B cell (primary cell): ENCODE results near the gene AP5S1. TPM values are rescaled to one million over a fixed set of nuclear protein-coding genes. Genes with fewer than 3 reads are reported as not detected.

Experiments used
- ATAC-seq: fragments of 200-7000 bp; cut with Tn5 transposase; one replicate; pipeline ENCODE4 v1.10.0; 2021; ENCODE audit warnings: low read depth, mild to moderate bottlenecking, moderate number of reproducible peaks, moderate library complexity
- CTCF ChIA-PET: fragments of 350-600 bp; sonication (Branson Sonifier 250); formaldehyde crosslinking; loops from one replicate; lab custom pipeline; 2021; ENCODE audit warnings: antibody characterized with exemption, inconsistent platforms; lab: Charles Lee
- POLR2A ChIA-PET: fragments of 350-600 bp; sonication (Branson Sonifier 250); formaldehyde crosslinking; loops from one replicate; lab custom pipeline; 2021; ENCODE audit warnings: antibody characterized with exemption; lab: Charles Lee
- DNase-seq: peaks from one replicate; pipeline ENCODE4 v3.0.0; 2013
- H2AFZ ChIP-seq: 2 replicates; pipeline ENCODE4 v1.6.1; 2012; ENCODE audit warnings: mild to moderate bottlenecking, low read depth, low read length; ENCODE audit not compliant: insufficient read depth, poor library complexity, severe bottlenecking
- H3K27ac ChIP-seq, 2 donors: 1 replicate in 1 of 2; 2 replicates in 1 of 2; pipeline ENCODE4 v1.5.1; 2012 to 2013; ENCODE audit warnings: low read length in 2 of 2, mild to moderate bottlenecking in 2 of 2, moderate library complexity in 1 of 2
- H3K27me3 ChIP-seq, 4 experiments: fragments of 200-600 bp in 1 of 4; sonication (generic) in 1 of 4; replicated peaks in 1 of 4; 1 replicate in 2 of 4; 2 replicates in 2 of 4; pipeline versions ENCODE4 v1.6.1 to v1.7.0; 2013 to 2016; ENCODE audit warnings: low read length in 3 of 4, mild to moderate bottlenecking in 2 of 4, mixed read lengths in 1 of 4, moderate library complexity in 1 of 4; ENCODE audit not compliant: insufficient read depth in 4 of 4, control insufficient read depth in 3 of 4; ENCODE audit errors: control extremely low read depth in 1 of 4
- H3K36me3 ChIP-seq, 2 experiments: replicated peaks in 1 of 2; 1 replicate in 1 of 2; 2 replicates in 1 of 2; pipeline versions ENCODE4 v1.6.1 to v1.7.1; 2013; ENCODE audit warnings: low read length in 1 of 2; ENCODE audit not compliant: insufficient read depth in 2 of 2, control insufficient read depth in 1 of 2; ENCODE audit errors: control extremely low read depth in 1 of 2, extremely low read depth in 1 of 2
- H3K4me1 ChIP-seq, 2 donors: fragments of 200-600 bp in 1 of 2; sonication (generic) in 1 of 2; 1 replicate in 1 of 2; 2 replicates in 1 of 2; pipeline versions ENCODE4 v1.5.1 to v1.6.1; 2013 to 2017; ENCODE audit warnings: low read length in 2 of 2; ENCODE audit not compliant: control insufficient read depth in 2 of 2, insufficient read depth in 2 of 2
- H3K4me2 ChIP-seq: replicated peaks from 2 replicates; pipeline ENCODE3; 2012; ENCODE audit warnings: mild to moderate bottlenecking, low read depth, low read length; ENCODE audit not compliant: poor library complexity, severe bottlenecking
- H3K4me3 ChIP-seq, 5 experiments: fragments of 200-600 bp in 1 of 5; sonication (generic) in 1 of 5; 1 replicate in 3 of 5; 2 replicates in 2 of 5; pipeline versions ENCODE4 v1.5.1 to v1.7.0; 2011 to 2016; ENCODE audit warnings: low read length in 4 of 5, mild to moderate bottlenecking in 4 of 5, low read depth in 2 of 5, control low read depth in 1 of 5, moderate library complexity in 1 of 5; ENCODE audit not compliant: insufficient read depth in 1 of 5; ENCODE audit errors: control extremely low read depth in 1 of 5, extremely low read depth in 1 of 5
- H3K79me2 ChIP-seq: fragments of 200-600 bp; sonication (generic); one replicate; pipeline ENCODE4 v1.6.0; 2016; ENCODE audit warnings: low read length; ENCODE audit not compliant: control insufficient read depth, insufficient read depth
- H3K9ac ChIP-seq: fragments of 200-600 bp; sonication (generic); 2 replicates; pipeline ENCODE4 v1.6.1; 2017; ENCODE audit warnings: mild to moderate bottlenecking, low read length, moderate library complexity
- H3K9me3 ChIP-seq, 3 donors: one replicate each; pipeline versions ENCODE4 v1.6.1 to v1.7.1; 2013; ENCODE audit warnings: low read length in 2 of 3; ENCODE audit not compliant: control insufficient read depth in 2 of 3, insufficient read depth in 1 of 3; ENCODE audit errors: control extremely low read depth in 1 of 3
- H4K20me1 ChIP-seq: 2 replicates; pipeline ENCODE4 v1.6.0; 2012; ENCODE audit warnings: mild to moderate bottlenecking, low read length; ENCODE audit not compliant: insufficient read depth, control insufficient read depth, poor library complexity, severe bottlenecking
- H3K27ac Mint-ChIP-seq: one replicate; pipeline ENCODE4 v1.8.0; 2021; ENCODE audit warnings: mixed read lengths
- H3K27me3 Mint-ChIP-seq: one replicate; pipeline ENCODE4 v1.8.0; 2021; ENCODE audit warnings: mixed read lengths
- H3K4me1 Mint-ChIP-seq: one replicate; pipeline ENCODE4 v1.8.0; 2021; ENCODE audit warnings: mixed read lengths
- H3K4me3 Mint-ChIP-seq: one replicate; pipeline ENCODE4 v1.8.0; 2021; ENCODE audit warnings: mixed read lengths
- H3K9me3 Mint-ChIP-seq: one replicate; pipeline ENCODE4 v1.8.0; 2022; ENCODE audit warnings: mixed read lengths; ENCODE audit not compliant: insufficient read depth
- CTCF ChIP-seq: fragments of 200-600 bp; IDR thresholded peaks from one replicate; pipeline ENCODE4 v1.8.0; 2022; ENCODE audit warnings: antibody characterized with exemption, mild to moderate bottlenecking
- EZH2 ChIP-seq: IDR thresholded peaks from 2 replicates; pipeline ENCODE4 v1.6.1; 2012; ENCODE audit warnings: borderline replicate concordance, low read depth, mild to moderate bottlenecking, moderate library complexity, low read length; ENCODE audit not compliant: insufficient read depth, poor library complexity, severe bottlenecking
- WGBS: methylation state at CpG from one replicate; pipeline ENCODE4 v1.1.5; 2013; ENCODE audit warnings: missing lambda C conversion rate; ENCODE audit not compliant: insufficient coverage; 5-methylcytosine and 5-hydroxymethylcytosine counted together
- intact Hi-C: fragments of 100-400 bp; cut with micrococcal nuclease; formaldehyde crosslinking; loops from one replicate; pipeline ENCODE4 v1.10.0; 2022
- polyA plus RNA-seq: library from polyadenylated mRNA; depleted of rRNA; stranded (reverse); fragments of >200 nt; gene quantifications from 2 replicates; pipeline ENCODE4 v1.2.3, GENCODE V29; 2012
- total RNA-seq, 2 donors: library from RNA; stranded (reverse); fragments of 120-200 nt in 1 of 2; gene quantifications; 1 replicate in 1 of 2; 2 replicates in 1 of 2; pipeline versions ENCODE4 v1.2.3 to v1.2.4, GENCODE V29; 2013 to 2022

AP5S1 gene
- total and polyA plus RNA-seq, 2 donors (not counting 1 experiment from before 2014, with no cell fraction given): 9.2 to 12.6 TPM

GRCh38 chr20:3804781-3805180 lies 15.6 kb upstream of the AP5S1 start:
- no peak overlapping the region for H3K4me3 ChIP-seq
- no peak overlapping the region for H3K27ac Mint-ChIP-seq
- CTCF ChIA-PET: interaction anchor here (0.9 to 1.1 kb wide), 2 partner anchors 14 to 51 kb away, joined by 3 to 5 read pairs; no protein-coding TSS in a partner anchor

More at GRCh38 chr20:3804781-3805180, 15.6 kb upstream of the AP5S1 start:
- POLR2A ChIA-PET: interaction anchor here (0.6 kb wide), 1 partner anchor 37 kb away, joined by 9 read pairs; no protein-coding TSS in a partner anchor
- Mint-ChIP-seq H3K27me3 (no peaks in the 10 kb centered on the region), H3K4me3 (no peak overlapping the region), H3K4me1 (peaks cover 36% of the 10 kb centered on the region), H3K9me3 (no peaks in the 10 kb centered on the region)
- Histone ChIP-seq H3K4me2 (no peak overlapping the region), H2AFZ (no peak overlapping the region), H3K4me1 (peaks cover 17 to 38% of the 10 kb centered on the region in 2 donors), H3K27ac (no peak overlapping the region), H4K20me1 (peaks cover 4% of the 10 kb centered on the region), H3K27me3 (no peaks in the 10 kb centered on the region), H3K9ac (no peak overlapping the region), H3K36me3 (peaks cover 0 to 62% of the 10 kb centered on the region in 2 experiments), H3K79me2 (peaks cover 32% of the 10 kb centered on the region), H3K9me3 (peaks cover 0 to 2% (median 0%) of the 10 kb centered on the region in 3 donors)
- intact Hi-C loops: no loop called here
- WGBS: 99% methylated on average over 9 of the region's 11 CpGs
- DNase-seq: no peak
- TF ChIP-seq EZH2 (no peak), CTCF (no peak)
- no peak for ATAC-seq
